GM18526 (cell line): ENCODE results near the gene IMP3.

ENCODE experiments used
- POLR2A ChIP-seq: IDR thresholded peaks from 3 replicates; pipeline ENCODE4 v1.6.1; 2011; ENCODE audit not compliant: insufficient read length; ENCODE audit errors: extremely low read depth

IMP3 gene

GRCh38 chr15:75654201-75654907 lies 14.3 kb upstream of the IMP3 start:
- TF ChIP-seq POLR2A, result no peak

- no peak for TF ChIP-seq POLR2A
Measured at GRCh38 chr15:75653347-75653913, 13.4 kb upstream of the IMP3 start.

- no peak for TF ChIP-seq POLR2A
Measured at GRCh38 chr15:75651810-75652543, 12.0 kb upstream of the IMP3 start.

GRCh38 chr15:75650908-75651809 lies 11.1 kb upstream of the IMP3 start:
- TF ChIP-seq POLR2A, result no peak

GRCh38 chr15:75649848-75650247 lies 9.8 kb upstream of the IMP3 start:
- no peak for TF ChIP-seq POLR2A

- TF ChIP-seq POLR2A, result no peak
Measured at GRCh38 chr15:75649045-75649761, 9.2 kb upstream of the IMP3 start.

GRCh38 chr15:75648156-75649000 lies 8.4 kb upstream of the IMP3 start:
- no peak for TF ChIP-seq POLR2A

GRCh38 chr15:75647370-75648155 lies 7.5 kb upstream of the IMP3 start, which contains the start of gene SNX33:
Gene SNX33, plus strand, starts transcription at chr15:75647912. Its CDS starts 1,191 bp downstream, at chr15:75649103.
- TF ChIP-seq POLR2A, result no peak

- TF ChIP-seq POLR2A, result no peak
Measured at GRCh38 chr15:75646944-75647364, 6.9 kb upstream of the IMP3 start.

GRCh38 chr15:75646112-75646943 lies 6.3 kb upstream of the IMP3 start:
- no peak for TF ChIP-seq POLR2A

- TF ChIP-seq POLR2A, result no peak
Measured at GRCh38 chr15:75644376-75644775, 4.4 kb upstream of the IMP3 start.

- TF ChIP-seq POLR2A, result no peak
Measured at GRCh38 chr15:75641603-75642002, 1.6 kb upstream of the IMP3 start.
